H1 (cell line): ENCODE data around the gene PKD1L1. TPM values are rescaled to one million over a fixed set of nuclear protein-coding genes. Genes with fewer than 3 reads are reported as not detected.

ENCODE experiments used
- CTCF ChIA-PET: fragments of 300-600 bp; sonication (Branson Sonifier 250); formaldehyde crosslinking; loops from one replicate; lab custom pipeline; 2021; ENCODE audit not compliant: partially characterized antibody; lab: Charles Lee
- POLR2A ChIA-PET: fragments of 300-600 bp; sonication (Branson Sonifier 250); formaldehyde crosslinking; loops from one replicate; lab custom pipeline; 2021; ENCODE audit warnings: inconsistent platforms; ENCODE audit not compliant: partially characterized antibody; lab: Charles Lee
- DNase-seq, 2 experiments: peaks; one replicate each; pipeline versions ENCODE4 v3.0.0 to v3.0.0-alpha.2; 2010 to 2022; ENCODE audit warnings: low spot score in 2 of 2, low read depth in 1 of 2, mixed read lengths in 1 of 2
- FAIRE-seq: peaks from 2 replicates; lab custom pipeline; 2011; peaks lifted over from hg19 to GRCh38; lab: Jason Lieb, UNC
- H2AFZ ChIP-seq: 2 replicates; pipeline ENCODE4 v1.8.1; 2012; ENCODE audit warnings: low read length, inconsistent platforms
- H2AK5ac ChIP-seq: 2 replicates; pipeline ENCODE4 v1.6.1; 2013; ENCODE audit warnings: low read depth, low read length
- H2BK120ac ChIP-seq: replicated peaks from 2 replicates; pipeline ENCODE3; 2013; ENCODE audit warnings: low read depth, low read length, inconsistent platforms
- H2BK12ac ChIP-seq: 2 replicates; pipeline ENCODE4 v1.6.1; 2013; ENCODE audit warnings: low read depth, low read length
- H2BK15ac ChIP-seq: 2 replicates; pipeline ENCODE4 v1.6.1; 2013; ENCODE audit warnings: low read length
- H2BK20ac ChIP-seq: 2 replicates; pipeline ENCODE4 v1.6.1; 2013; ENCODE audit warnings: low read length
- H2BK5ac ChIP-seq: 2 replicates; pipeline ENCODE4 v1.6.1; 2013; ENCODE audit warnings: low read depth, low read length
- H3K14ac ChIP-seq: 2 replicates; pipeline ENCODE4 v1.6.1; 2013; ENCODE audit warnings: inconsistent platforms; ENCODE audit not compliant: insufficient read length
- H3K18ac ChIP-seq: 2 replicates; pipeline ENCODE4 v1.6.1; 2013; ENCODE audit warnings: low read length; ENCODE audit errors: extremely low read depth
- H3K23ac ChIP-seq: 2 replicates; pipeline ENCODE4 v1.6.1; 2013; ENCODE audit warnings: inconsistent platforms; ENCODE audit not compliant: insufficient read length
- H3K23me2 ChIP-seq: 2 replicates; pipeline ENCODE4 v1.6.1; 2013; ENCODE audit warnings: low read depth, low read length
- H3K27ac ChIP-seq: 2 replicates; pipeline ENCODE4 v1.6.1; 2011; ENCODE audit warnings: low read depth, low read length, inconsistent platforms
- H3K27me3 ChIP-seq, 4 experiments: replicated peaks in 1 of 4; 1 replicate in 1 of 4; 2 replicates in 3 of 4; pipeline versions ENCODE4 v1.6.1 to v1.8.1; 2011 to 2013; ENCODE audit warnings: low read length in 3 of 4, mild to moderate bottlenecking in 3 of 4, inconsistent platforms in 2 of 4, mixed read lengths in 2 of 4, moderate library complexity in 1 of 4; ENCODE audit not compliant: control insufficient read depth in 3 of 4, insufficient read depth in 3 of 4; ENCODE audit errors: extremely low read depth in 1 of 4
- H3K36me3 ChIP-seq, 4 experiments: 2 replicates each; pipeline versions ENCODE4 v1.6.1 to v1.8.1; 2011 to 2013; ENCODE audit warnings: mild to moderate bottlenecking in 4 of 4, low read length in 3 of 4, moderate library complexity in 2 of 4, control low read depth in 1 of 4, inconsistent platforms in 1 of 4; ENCODE audit not compliant: insufficient read depth in 4 of 4, control insufficient read depth in 2 of 4
- H3K4ac ChIP-seq: replicated peaks from 2 replicates; pipeline ENCODE3; 2013; ENCODE audit warnings: low read length, low read depth, mixed read lengths, inconsistent platforms; ENCODE audit not compliant: insufficient read length
- H3K4me1 ChIP-seq, 4 experiments: replicated peaks in 1 of 4; 1 replicate in 1 of 4; 2 replicates in 3 of 4; pipeline versions ENCODE4 v1.6.1 to v1.8.1; 2011 to 2013; ENCODE audit warnings: low read length in 3 of 4, inconsistent platforms in 2 of 4, mixed read lengths in 1 of 4; ENCODE audit not compliant: insufficient read depth in 4 of 4, control insufficient read depth in 3 of 4
- H3K4me2 ChIP-seq, 2 experiments: 2 replicates each; pipeline versions ENCODE4 v1.6.1 to v1.8.1; 2011 to 2013; ENCODE audit warnings: low read depth in 2 of 2, low read length in 2 of 2, control low read depth in 1 of 2, inconsistent platforms in 1 of 2, mild to moderate bottlenecking in 1 of 2; ENCODE audit not compliant: insufficient read depth in 1 of 2
- H3K4me3 ChIP-seq, 4 experiments: fragments of 200-600, 300-600 bp in 1 of 4; sonication (generic), shearing (Covaris generic), sonication (Bioruptor Twin) in 1 of 4; 2 replicates each; pipeline versions ENCODE4 v1.5.1 to v1.8.1; 2011 to 2016; ENCODE audit warnings: low read length in 4 of 4, low read depth in 3 of 4, control low read depth in 2 of 4, inconsistent platforms in 2 of 4, mild to moderate bottlenecking in 2 of 4, mixed read lengths in 1 of 4, moderate library complexity in 1 of 4; ENCODE audit not compliant: insufficient read depth in 2 of 4; ENCODE audit errors: extremely low read depth in 1 of 4
- H3K56ac ChIP-seq: replicated peaks from 2 replicates; pipeline ENCODE3; 2013; ENCODE audit warnings: low read depth, mild to moderate bottlenecking, mixed read lengths, low read length, inconsistent platforms; ENCODE audit not compliant: insufficient read length
- H3K79me1 ChIP-seq: 2 replicates; pipeline ENCODE4 v1.6.1; 2013; ENCODE audit warnings: low read depth, low read length, control low read depth
- H3K79me2 ChIP-seq, 2 experiments: 2 replicates each; pipeline versions ENCODE4 v1.6.1 to v1.8.1; 2012 to 2013; ENCODE audit warnings: low read length in 2 of 2, mild to moderate bottlenecking in 2 of 2, inconsistent platforms in 1 of 2; ENCODE audit not compliant: insufficient read depth in 2 of 2, control insufficient read depth in 1 of 2
- H3K9ac ChIP-seq, 4 experiments: replicated peaks in 1 of 4; 1 replicate in 1 of 4; 2 replicates in 3 of 4; pipeline versions ENCODE4 v1.6.1 to v1.8.1; 2011 to 2013; ENCODE audit warnings: low read depth in 3 of 4, low read length in 3 of 4, control low read depth in 2 of 4, mild to moderate bottlenecking in 2 of 4, moderate library complexity in 2 of 4, inconsistent platforms in 1 of 4; ENCODE audit errors: extremely low read depth in 1 of 4
- H3K9me3 ChIP-seq, 2 experiments: 2 replicates each; pipeline versions ENCODE4 v1.6.1 to v1.8.1; 2012 to 2013; ENCODE audit warnings: mild to moderate bottlenecking in 2 of 2, moderate library complexity in 2 of 2, control low read depth in 1 of 2, inconsistent platforms in 1 of 2, low read depth in 1 of 2, low read length in 1 of 2, mixed read lengths in 1 of 2; ENCODE audit not compliant: insufficient read depth in 2 of 2
- H4K20me1 ChIP-seq, 2 experiments: replicated peaks in 1 of 2; 2 replicates each; pipeline versions ENCODE3 to v1.8.1; 2011 to 2013; ENCODE audit warnings: inconsistent platforms in 2 of 2, low read length in 2 of 2, mild to moderate bottlenecking in 1 of 2; ENCODE audit not compliant: insufficient read depth in 2 of 2, control insufficient read depth in 1 of 2
- H4K5ac ChIP-seq: 2 replicates; pipeline ENCODE4 v1.6.1; 2013; ENCODE audit warnings: low read length, low read depth, mixed read lengths, inconsistent platforms; ENCODE audit not compliant: insufficient read length
- H4K8ac ChIP-seq: 2 replicates; pipeline ENCODE4 v1.8.0; 2013; ENCODE audit warnings: mild to moderate bottlenecking, moderate library complexity, low read length, inconsistent platforms; ENCODE audit not compliant: insufficient read depth; ENCODE audit errors: extremely low read depth
- H4K91ac ChIP-seq: replicated peaks from 2 replicates; pipeline ENCODE3; 2013; ENCODE audit warnings: low read length, mixed read lengths, inconsistent platforms; ENCODE audit not compliant: insufficient read length
- BCL11A ChIP-seq, 2 experiments: IDR thresholded peaks; one replicate each; pipeline ENCODE4 v1.6.1; 2011; ENCODE audit warnings: low read depth in 2 of 2, low read length in 2 of 2, mild to moderate bottlenecking in 2 of 2
- CTCF ChIP-seq, 3 experiments: IDR thresholded peaks; 1 replicate in 2 of 3; 2 replicates in 1 of 3; pipeline versions ENCODE4 v1.5.1 to v1.6.1; 2011; ENCODE audit warnings: low read length in 3 of 3, mild to moderate bottlenecking in 3 of 3, inconsistent platforms in 2 of 3, low read depth in 1 of 3, moderate library complexity in 1 of 3; ENCODE audit not compliant: insufficient read depth in 1 of 3; ENCODE audit errors: control extremely low read depth in 1 of 3
- FOSL1 ChIP-seq: IDR thresholded peaks from 2 replicates; pipeline ENCODE4 v1.6.1; 2011; ENCODE audit warnings: mild to moderate bottlenecking, low read depth, low read length, moderate library complexity; ENCODE audit not compliant: insufficient read depth
- NRF1 ChIP-seq: IDR thresholded peaks from 2 replicates; pipeline ENCODE4 v1.6.1; 2011; ENCODE audit warnings: mild to moderate bottlenecking, low read depth, low read length, improper control_type of control experiment
- RAD21 ChIP-seq, 2 experiments: IDR thresholded peaks in 1 of 2; conservative IDR thresholded peaks in 1 of 2; 2 replicates each; pipeline ENCODE4 v1.6.1; 2011; ENCODE audit warnings: low read depth in 2 of 2, low read length in 2 of 2, improper control_type of control experiment in 1 of 2, inconsistent platforms in 1 of 2, mild to moderate bottlenecking in 1 of 2, moderate library complexity in 1 of 2
- TCF12 ChIP-seq: IDR thresholded peaks from 2 replicates; pipeline ENCODE4 v1.6.1; 2011; ENCODE audit warnings: low read depth, mild to moderate bottlenecking, low read length
- TEAD4 ChIP-seq: IDR thresholded peaks from 2 replicates; pipeline ENCODE4 v1.6.1; 2012; ENCODE audit warnings: low read depth, low read length, inconsistent platforms, mixed read lengths
- WGBS, 2 experiments: shearing (Covaris generic) in 1 of 2; methylation state at CpG; one replicate each; pipeline versions ENCODE4 v1.1.6 to v1.1.7; 2013 to 2015; ENCODE audit warnings: low lambda C conversion rate in 2 of 2, mixed read lengths in 2 of 2, inconsistent platforms in 1 of 2, low coverage in 1 of 2, missing lambda C conversion rate in 1 of 2; ENCODE audit not compliant: insufficient replicate concordance in 2 of 2, insufficient coverage in 1 of 2, insufficient read length in 1 of 2; ENCODE audit errors: extremely low coverage in 1 of 2, missing lambda C conversion rate in 1 of 2; 5-methylcytosine and 5-hydroxymethylcytosine counted together
- polyA plus RNA-seq, 7 experiments: library from polyadenylated mRNA; depleted of rRNA in 3 of 7; stranded (reverse) in 5 of 7; unstranded in 2 of 7; fragments of >200 nt in 5 of 7; fragments of 200-250 nt in 2 of 7; gene quantifications; 1 replicate in 5 of 7; 2 replicates in 1 of 7; 4 replicates in 1 of 7; pipeline versions ENCODE4 v1.2.1 to v1.2.3, GENCODE V29; 2011 to 2013; ENCODE audit warnings: missing spikeins in 2 of 7, mixed read lengths in 2 of 7
- total RNA-seq: library from RNA; stranded (reverse); fragmentation: NEBNext Ultra II Directional; extraction: Animal tissue kit (Norgen Biotek cat#: 25700); gene quantifications from 2 replicates; pipeline ENCODE4 v1.2.1, GENCODE V29; 2021

Gene PKD1L1
- total and polyA plus RNA-seq, 2 of the 8 experiments (the other 6 are each of a cell fraction or from before 2014, with no cell fraction given), result 0.22 to 0.35 TPM

GRCh38 chr7:47950714-47951113, 2.4 kb upstream of the PKD1L1 start:
- Histone ChIP-seq H2BK12ac (no peak overlapping the region), H3K56ac (no peak overlapping the region), H2BK5ac (no peak overlapping the region), H3K79me1 (no peaks in the 10 kb centered on the region), H3K23ac (no peak overlapping the region), H3K27me3 (no peaks in the 10 kb centered on the region), H3K79me2 (no peaks in the 10 kb centered on the region), H3K4me1 (peaks cover 0 to 4% (median 0%) of the 10 kb centered on the region in 4 experiments; a peak in 2 of 7 replicates), H3K4me2 (no peak overlapping the region), H3K4ac (no peak overlapping the region), H3K9me3 (no peaks in the 10 kb centered on the region), H3K23me2 (peaks cover 5% of the 10 kb centered on the region; the same call in 1 of the 2 replicates), H3K4me3 (no peak overlapping the region), H4K91ac (no peak overlapping the region), H3K9ac (no peak overlapping the region), H2BK15ac (no peak overlapping the region), H4K5ac (no peak overlapping the region), H4K8ac (peak overlapping the region; percentile 88), H4K20me1 (peaks cover 0 to 3% of the 10 kb centered on the region in 2 experiments), H3K14ac (no peak overlapping the region), H2BK120ac (no peak overlapping the region), H3K36me3 (peaks cover 0 to 9% (median 4%) of the 10 kb centered on the region in 4 experiments; a peak in 2 of 8 replicates), H2AFZ (no peak overlapping the region), H2AK5ac (no peak overlapping the region), H2BK20ac (no peak overlapping the region), H3K27ac (no peak overlapping the region), H3K18ac (no peak overlapping the region)
- ChIA-PET CTCF (interaction anchor here (0.5 to 6.8 kb wide), 5 partner anchors 12 to 96 kb away, joined by 3 to 34 read pairs (median 3); no protein-coding TSS in a partner anchor), POLR2A (interaction anchor here (1.3 to 1.4 kb wide), 2 partner anchors 17 to 18 kb away, joined by 3 to 5 read pairs; no protein-coding TSS in a partner anchor)
- peak in 2 of 3 experiments; percentile 34 to 39; a peak in 2 of 4 replicates for TF ChIP-seq CTCF (IDR thresholded peaks at IDR 0.05; ENCODE audit: control extremely low read depth in 1 of 3, insufficient read depth in 1 of 3, low read depth in 1 of 3, low read length in 3 of 3)
- peak; percentile 18 to 45; a peak in 3 of 4 replicates for TF ChIP-seq RAD21 (IDR thresholded peaks at IDR 0.05 in 1 of 2, conservative IDR thresholded peaks at IDR 0.05 in 1 of 2; ENCODE audit: low read depth in 2 of 2, low read length in 2 of 2)
- TF ChIP-seq NRF1, result no peak
- no peak for TF ChIP-seq BCL11A (IDR thresholded peaks at IDR 0.05; ENCODE audit: low read depth in 2 of 2, low read length in 2 of 2)
- 0 out of 2 replicates have a peak, but pooled peaks have one; percentile 41 for TF ChIP-seq TCF12
- no peak for TF ChIP-seq TEAD4
- no peak for TF ChIP-seq FOSL1
- DNase-seq, result no peak
- FAIRE-seq, result no peak
- WGBS, 2 experiments, result 78% methylated on average over 11 of the region's 11 CpGs; no CpG with 5 or more reads in 1 of the 2 experiments
